ENCODE results near the gene SYNJ2.

SYNJ2 gene

GRCh38 chr6:157982563-157983405, 1.1 kb downstream of the SYNJ2 start:
- Histone ChIP-seq H3K27ac (peak overlapping the region in 2 of 11 experiments; percentile 77 to 81; a peak in 5 of 22 replicates), H3K36me3 (no peaks in the 10 kb centered on the region), H3K9ac (peak overlapping the region; percentile 72 to 87 (median 77); a peak in 18 of 22 replicates), H3K4me3 (peak overlapping the region; percentile 71 to 84 (median 78)), H4K20me1 (peaks cover 0 to 34% (median 0%) of the 10 kb centered on the region in 11 experiments; a peak in 7 of 22 replicates), H3K4me1 (peaks cover 26 to 83% (median 76%) of the 10 kb centered on the region in 10 experiments), H3K9me3 (replicated peaks in 1 of 11) (no peaks in the 10 kb centered on the region), H3K27me3 (peaks cover 17 to 66% (median 28%) of the 10 kb centered on the region in 11 experiments; a peak in 21 of 22 replicates), H3K4me2 (peak overlapping the region; percentile 98 to 100 (median 99))
- TF ChIP-seq Cebpa-rat (IDR thresholded peaks at IDR 0.05): no peak

GRCh38 chr6:157983406-157984119, 1.9 kb downstream of the SYNJ2 start:
- Histone ChIP-seq H3K36me3 (no peaks in the 10 kb centered on the region), H3K4me1 (peaks cover 26 to 85% (median 77%) of the 10 kb centered on the region in 10 experiments), H3K9ac (no peak overlapping the region), H3K4me3 (no peak overlapping the region), H3K27ac (no peak overlapping the region), H3K9me3 (replicated peaks in 1 of 11) (no peaks in the 10 kb centered on the region), H3K27me3 (peaks cover 17 to 66% (median 28%) of the 10 kb centered on the region in 11 experiments; a peak in 21 of 22 replicates), H4K20me1 (peaks cover 0 to 41% (median 0%) of the 10 kb centered on the region in 11 experiments; a peak in 8 of 22 replicates), H3K4me2 (peak overlapping the region in 10 of 11 experiments; percentile 11 to 100 (median 99); a peak in 17 of 22 replicates)
- TF ChIP-seq Cebpa-rat (IDR thresholded peaks at IDR 0.05): no peak

GRCh38 chr6:157984128-157984527, 2.5 kb downstream of the SYNJ2 start:
- peaks cover 0 to 41% (median 0%) of the 10 kb centered on the region in 11 experiments; a peak in 8 of 22 replicates for H4K20me1 ChIP-seq
- H3K36me3 ChIP-seq: no peaks in the 10 kb centered on the region
- H3K27ac ChIP-seq: no peak overlapping the region
- H3K4me1 ChIP-seq: peaks cover 26 to 85% (median 78%) of the 10 kb centered on the region in 10 experiments
- H3K9me3 ChIP-seq (replicated peaks in 1 of 11): no peaks in the 10 kb centered on the region
- no peak overlapping the region for H3K4me3 ChIP-seq
- H3K4me2 ChIP-seq: peak overlapping the region in 10 of 11 experiments; percentile 82 to 100 (median 99); a peak in 20 of 22 replicates
- no peak for TF ChIP-seq Cebpa-rat (IDR thresholded peaks at IDR 0.05)
- no peak overlapping the region for H3K9ac ChIP-seq
- H3K27me3 ChIP-seq: peaks cover 17 to 66% (median 28%) of the 10 kb centered on the region in 11 experiments; a peak in 21 of 22 replicates

GRCh38 chr6:157984686-157985225, 3.1 kb downstream of the SYNJ2 start:
- no peaks in the 10 kb centered on the region for H3K36me3 ChIP-seq
- no peak for TF ChIP-seq Cebpa-rat (IDR thresholded peaks at IDR 0.05)
- H3K27ac ChIP-seq: 0 out of 22 replicates have a peak overlapping the region, but pooled peaks of 1 of the 11 experiments have one; percentile 9
- H3K9me3 ChIP-seq (replicated peaks in 1 of 11): no peaks in the 10 kb centered on the region
- peak overlapping the region in 1 of 10 experiments; percentile 39; a peak in 1 of 20 replicates for H3K4me3 ChIP-seq
- H3K27me3 ChIP-seq: peaks cover 17 to 63% (median 28%) of the 10 kb centered on the region in 11 experiments; a peak in 21 of 22 replicates
- H3K4me1 ChIP-seq: peaks cover 23 to 85% (median 78%) of the 10 kb centered on the region in 10 experiments
- H4K20me1 ChIP-seq: peaks cover 0 to 36% (median 0%) of the 10 kb centered on the region in 11 experiments; a peak in 8 of 22 replicates
- peak overlapping the region in 3 of 11 experiments; percentile 2 to 6 (median 5); a peak in 1 of 22 replicates for H3K9ac ChIP-seq
- peak overlapping the region; percentile 59 to 100 (median 99) for H3K4me2 ChIP-seq

GRCh38 chr6:157985378-157986155, 3.9 kb downstream of the SYNJ2 start:
- H3K4me3 ChIP-seq: no peak overlapping the region
- peaks cover 17 to 59% (median 23%) of the 10 kb centered on the region in 11 experiments; a peak in 21 of 22 replicates for H3K27me3 ChIP-seq
- H3K9ac ChIP-seq: peak overlapping the region in 1 of 11 experiments; percentile 6; a peak in 1 of 22 replicates
- H3K36me3 ChIP-seq: no peaks in the 10 kb centered on the region
- peak overlapping the region in 2 of 11 experiments; percentile 5 to 21; a peak in 2 of 22 replicates for H3K27ac ChIP-seq
- H3K4me1 ChIP-seq: peaks cover 28 to 85% (median 78%) of the 10 kb centered on the region in 10 experiments
- H3K9me3 ChIP-seq (replicated peaks in 1 of 11): no peaks in the 10 kb centered on the region
- H3K4me2 ChIP-seq: peak overlapping the region in 10 of 11 experiments; percentile 82 to 100 (median 99); a peak in 20 of 22 replicates
- peaks cover 0 to 30% (median 0%) of the 10 kb centered on the region in 11 experiments; a peak in 8 of 22 replicates for H4K20me1 ChIP-seq
- no peak for TF ChIP-seq Cebpa-rat (IDR thresholded peaks at IDR 0.05)

- Histone ChIP-seq H3K9ac (no peak overlapping the region), H3K36me3 (no peaks in the 10 kb centered on the region)
These were observed 6.4 kb downstream of the SYNJ2 start for GRCh38 chr6:157987788-157988699.

GRCh38 chr6:157988700-157989063, 7.0 kb downstream of the SYNJ2 start:
- peaks cover 0 to 5% (median 0%) of the 10 kb centered on the region in 11 experiments; a peak in 1 of 22 replicates for H3K9me3 ChIP-seq (replicated peaks in 1 of 11)
- peaks cover 0 to 36% (median 0%) of the 10 kb centered on the region in 11 experiments; a peak in 7 of 22 replicates for H3K27me3 ChIP-seq
- no peak overlapping the region for H3K4me3 ChIP-seq
- peaks cover 0 to 14% (median 0%) of the 10 kb centered on the region in 11 experiments; a peak in 5 of 22 replicates for H4K20me1 ChIP-seq
- no peak for TF ChIP-seq Cebpa-rat (IDR thresholded peaks at IDR 0.05)
- 0 out of 22 replicates have a peak overlapping the region, but pooled peaks of 2 of the 11 experiments have one; percentile 5 to 30 for H3K27ac ChIP-seq
- H3K36me3 ChIP-seq: no peaks in the 10 kb centered on the region
- H3K4me1 ChIP-seq: peaks cover 29 to 66% (median 62%) of the 10 kb centered on the region in 10 experiments
- no peak overlapping the region for H3K9ac ChIP-seq
- H3K4me2 ChIP-seq: peak overlapping the region in 6 of 11 experiments; percentile 10 to 93 (median 56); a peak in 7 of 22 replicates

More at GRCh38 chr6:157987788-157988699, 6.4 kb downstream of the SYNJ2 start:
- Histone ChIP-seq H3K4me3 (no peak overlapping the region), H4K20me1 (peaks cover 0 to 14% (median 0%) of the 10 kb centered on the region in 11 experiments; a peak in 6 of 22 replicates), H3K4me2 (peak overlapping the region in 7 of 11 experiments; percentile 6 to 93 (median 16); a peak in 6 of 22 replicates), H3K27me3 (peaks cover 0 to 42% (median 0%) of the 10 kb centered on the region in 11 experiments; a peak in 10 of 22 replicates), H3K9me3 (replicated peaks in 1 of 11) (peaks cover 0 to 5% (median 0%) of the 10 kb centered on the region in 11 experiments; a peak in 1 of 22 replicates), H3K4me1 (peaks cover 29 to 73% (median 68%) of the 10 kb centered on the region in 10 experiments), H3K27ac (0 out of 22 replicates have a peak overlapping the region, but pooled peaks of 3 of the 11 experiments have one; percentile 5 to 30 (median 16))
- TF ChIP-seq Cebpa-rat (IDR thresholded peaks at IDR 0.05): no peak

Measured in BLaER1 treated with 17β-estradiol and CSF1 and Interleukin-3, amounts not matched to agents 10 nM and 100 nM (cell line).